Measurements from ENCODE around the gene ZNF236.
A peak's percentile ranks its signal among the peaks of the same experiment; 100 is the strongest.

The ZNF236 gene

DNA sequence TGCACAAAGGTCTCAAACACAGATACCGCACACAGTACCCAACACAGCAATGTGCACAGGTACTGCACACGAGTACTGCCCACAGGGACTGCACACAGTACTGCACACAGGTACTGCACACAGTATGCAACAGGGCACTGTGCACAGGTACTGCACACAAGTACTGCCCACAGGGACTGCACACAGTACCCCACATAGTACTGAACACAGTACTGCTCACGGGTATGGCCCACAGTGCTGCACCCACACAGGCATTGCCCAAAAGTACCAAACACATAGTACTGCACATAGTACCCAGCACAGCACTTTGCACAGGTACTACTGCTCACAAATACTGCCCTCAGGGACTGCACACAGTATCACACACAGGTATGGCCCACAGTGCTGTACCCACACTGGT, 73.1 kb downstream of the ZNF236 start:
- H3K27ac ChIP-seq, result no peak overlapping the region
- TF ChIP-seq, protein P1, sequence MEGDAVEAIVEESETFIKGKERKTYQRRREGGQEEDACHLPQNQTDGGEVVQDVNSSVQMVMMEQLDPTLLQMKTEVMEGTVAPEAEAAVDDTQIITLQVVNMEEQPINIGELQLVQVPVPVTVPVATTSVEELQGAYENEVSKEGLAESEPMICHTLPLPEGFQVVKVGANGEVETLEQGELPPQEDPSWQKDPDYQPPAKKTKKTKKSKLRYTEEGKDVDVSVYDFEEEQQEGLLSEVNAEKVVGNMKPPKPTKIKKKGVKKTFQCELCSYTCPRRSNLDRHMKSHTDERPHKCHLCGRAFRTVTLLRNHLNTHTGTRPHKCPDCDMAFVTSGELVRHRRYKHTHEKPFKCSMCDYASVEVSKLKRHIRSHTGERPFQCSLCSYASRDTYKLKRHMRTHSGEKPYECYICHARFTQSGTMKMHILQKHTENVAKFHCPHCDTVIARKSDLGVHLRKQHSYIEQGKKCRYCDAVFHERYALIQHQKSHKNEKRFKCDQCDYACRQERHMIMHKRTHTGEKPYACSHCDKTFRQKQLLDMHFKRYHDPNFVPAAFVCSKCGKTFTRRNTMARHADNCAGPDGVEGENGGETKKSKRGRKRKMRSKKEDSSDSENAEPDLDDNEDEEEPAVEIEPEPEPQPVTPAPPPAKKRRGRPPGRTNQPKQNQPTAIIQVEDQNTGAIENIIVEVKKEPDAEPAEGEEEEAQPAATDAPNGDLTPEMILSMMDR (conservative IDR thresholded peaks at IDR 0.05), result no peak

DNA sequence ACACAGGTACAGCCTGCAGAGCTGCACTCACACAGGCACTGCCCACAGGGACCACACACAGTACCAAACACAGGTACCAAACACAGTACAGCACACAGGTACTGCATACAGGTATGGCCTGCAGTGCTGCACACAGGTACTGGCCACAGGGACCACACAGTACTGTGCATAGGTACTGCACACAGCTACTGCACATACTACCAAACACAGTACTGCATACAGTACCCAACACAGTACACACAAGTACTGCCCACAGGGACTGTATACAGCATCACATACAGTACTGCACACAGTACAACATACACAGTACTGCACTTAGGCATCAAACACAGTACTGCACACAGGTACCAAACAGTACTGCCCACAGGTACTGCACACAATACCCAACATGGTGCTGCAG, 74.3 kb downstream of the ZNF236 start:
- TF ChIP-seq, protein P1 (conservative IDR thresholded peaks at IDR 0.05), result no peak
- no peak overlapping the region for H3K27ac ChIP-seq

DNA sequence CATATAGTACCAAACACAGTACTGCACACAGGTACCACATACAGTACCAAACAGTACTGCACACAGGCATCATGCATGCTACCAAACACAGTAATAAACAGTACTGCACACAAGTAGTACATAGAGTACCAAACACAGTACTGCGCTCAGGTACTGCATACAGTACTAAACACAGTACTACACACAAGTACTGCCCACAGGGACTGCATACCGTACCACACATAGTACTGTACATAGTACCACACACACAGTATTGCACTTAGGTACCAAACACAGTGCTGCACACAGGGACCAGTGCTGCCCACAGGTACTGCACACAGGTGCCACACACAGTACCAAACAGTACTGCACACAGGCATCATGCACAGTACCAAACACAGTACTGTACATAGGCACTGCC, 74.9 kb downstream of the ZNF236 start:
- TF ChIP-seq, protein P1 (conservative IDR thresholded peaks at IDR 0.05), result no peak
- no peak overlapping the region for H3K27ac ChIP-seq

DNA sequence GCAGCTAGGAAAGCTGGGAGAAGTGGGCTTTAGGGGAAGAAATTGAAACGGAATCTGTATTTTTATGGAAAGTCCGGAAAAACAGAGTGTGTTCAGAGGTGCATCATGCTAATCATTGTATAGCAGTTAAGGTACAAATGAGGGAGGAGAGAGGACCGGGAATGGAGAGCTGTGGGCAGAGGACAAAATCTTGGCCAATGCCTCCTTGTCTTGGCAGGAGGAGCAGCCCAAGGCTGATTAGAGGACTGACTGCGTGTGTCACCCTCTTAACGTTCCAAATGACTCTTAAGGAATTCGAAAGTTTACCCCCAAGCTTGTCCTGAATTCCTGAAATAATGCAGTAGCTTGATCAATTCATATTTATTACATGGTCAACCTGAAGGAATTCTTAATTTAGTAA, 81.0 kb downstream of the ZNF236 start:
- no peak overlapping the region for H3K27ac ChIP-seq

DNA sequence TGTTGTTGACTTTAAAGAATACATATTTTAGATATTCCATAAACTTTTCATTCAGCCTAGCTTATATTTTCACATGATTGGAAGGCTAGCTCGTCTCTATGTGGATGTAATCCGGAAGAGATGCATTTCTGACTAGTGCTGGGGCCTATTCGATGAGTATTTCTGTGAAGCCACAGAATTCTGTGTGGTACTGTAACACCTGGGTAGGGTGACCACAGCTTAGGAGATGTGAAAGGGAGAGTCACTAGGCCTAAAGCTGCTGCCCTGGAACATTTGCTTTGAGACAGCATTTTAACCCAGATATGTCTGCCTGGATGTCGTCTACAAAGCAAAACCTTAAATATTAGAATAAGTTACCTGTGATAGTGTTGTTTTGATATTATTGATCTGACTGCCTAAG, 83.5 kb downstream of the ZNF236 start:
- TF ChIP-seq, protein P1 (conservative IDR thresholded peaks at IDR 0.05), result no peak
- H3K27ac ChIP-seq, result no peak overlapping the region

More for the DNA sequence above, 81.0 kb downstream of the ZNF236 start:
- TF ChIP-seq, protein P1 (conservative IDR thresholded peaks at IDR 0.05), result no peak

DNA sequence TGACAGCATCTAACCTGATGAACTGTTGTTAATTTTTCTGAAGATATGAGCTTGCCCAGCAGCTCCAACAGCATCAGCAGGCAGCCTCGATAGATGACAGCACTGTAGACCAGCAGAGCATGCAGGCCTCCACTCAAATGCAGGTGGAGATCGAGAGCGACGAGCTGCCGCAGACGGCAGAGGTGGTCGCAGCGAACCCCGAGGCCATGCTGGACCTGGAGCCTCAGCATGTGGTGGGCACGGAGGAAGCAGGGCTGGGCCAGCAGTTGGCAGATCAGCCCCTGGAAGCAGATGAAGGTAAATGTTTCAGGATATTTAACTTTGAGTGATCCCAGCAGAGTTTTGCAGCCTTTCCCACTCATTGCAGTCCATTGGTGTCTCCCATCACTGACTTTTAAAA, 85.9 kb downstream of the ZNF236 start:
- TF ChIP-seq, protein P1 (conservative IDR thresholded peaks at IDR 0.05), result no peak
- no peak overlapping the region; the same call in 1 of the 2 replicates for H3K27ac ChIP-seq

DNA sequence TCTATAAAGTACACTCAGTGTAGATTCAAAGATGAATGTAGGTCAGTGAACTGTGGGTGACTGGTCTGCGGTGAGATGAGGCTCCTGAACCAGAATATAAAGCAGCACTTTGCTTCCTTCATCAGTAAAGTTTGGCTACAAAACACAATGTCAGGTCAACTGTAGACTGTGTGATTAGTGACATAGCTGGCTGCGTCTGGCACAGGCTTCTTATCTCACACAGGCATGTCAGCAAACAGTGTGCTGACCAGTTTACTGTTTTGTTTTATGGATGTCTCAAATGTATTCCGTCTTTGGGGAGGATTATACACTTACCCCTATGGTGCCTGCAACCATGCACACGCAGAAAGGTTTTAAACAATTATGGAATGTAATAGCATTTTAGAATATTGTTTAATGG, 87.1 kb downstream of the ZNF236 start:
- TF ChIP-seq, protein P1 (conservative IDR thresholded peaks at IDR 0.05), result no peak
- H3K27ac ChIP-seq, result peak overlapping the region; percentile 28; the same call in 1 of the 2 replicates

DNA sequence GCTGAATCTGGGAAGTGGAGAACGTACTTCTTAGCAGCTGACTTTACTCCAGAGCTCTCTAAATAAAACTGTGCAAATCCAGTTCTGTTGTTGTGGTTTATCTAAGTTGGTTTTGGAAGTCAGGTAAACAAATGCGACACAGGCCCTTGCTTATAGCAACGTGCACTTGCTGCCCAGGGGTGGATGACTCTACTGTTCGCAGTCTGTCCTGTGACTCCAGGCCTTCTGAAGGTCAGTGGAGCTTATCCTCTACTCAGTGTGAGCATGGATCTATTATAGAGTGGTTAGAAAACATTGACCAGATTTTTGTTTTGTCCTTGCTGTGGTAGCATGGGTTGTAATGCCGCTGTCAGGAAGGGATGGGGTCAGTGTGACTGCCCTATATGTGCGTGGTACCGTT, 89.1 kb downstream of the ZNF236 start:
- H3K27ac ChIP-seq, result no peak overlapping the region
- TF ChIP-seq, protein P1 (conservative IDR thresholded peaks at IDR 0.05), result no peak
